HG03354 (cell line): ENCODE results near the gene TMUB2.

Experiments used
- ATAC-seq: cut with Tn5 transposase; IDR thresholded peaks from one replicate; pipeline ENCODE4 v1.9.1; 2021; ENCODE audit warnings: mild to moderate bottlenecking; ENCODE audit not compliant: unreplicated experiment, poor library complexity, severe bottlenecking

The TMUB2 gene

GRCh38 chr17:44241106-44241624 lies 54.4 kb downstream of the TMUB2 start:
- no peak for ATAC-seq
